ENCODE results near the gene MRFAP1L1.

Gene MRFAP1L1

GRCh38 chr4:6721121-6721520, 11.5 kb upstream of the MRFAP1L1 start:
- no peaks in the 10 kb centered on the region for H3K27me3 ChIP-seq (ENCODE audit: control insufficient read depth, insufficient read depth, low read length)
- no peak overlapping the region for H3K4me3 ChIP-seq (ENCODE audit: low read length)
- peaks cover 3% of the 10 kb centered on the region for H3K4me1 ChIP-seq (ENCODE audit: control insufficient read depth, insufficient read depth, low read length)
- H3K36me3 ChIP-seq (ENCODE audit: control insufficient read depth, insufficient read depth, low read length), result no peaks in the 10 kb centered on the region
- H3K9me3 ChIP-seq (ENCODE audit: control insufficient read depth, low read length), result no peaks in the 10 kb centered on the region
- no peak overlapping the region for H3K9ac ChIP-seq (ENCODE audit: low read length)

- H3K9me3 ChIP-seq (ENCODE audit: control insufficient read depth, low read length), result no peaks in the 10 kb centered on the region
- H3K9ac ChIP-seq (ENCODE audit: low read length), result no peak overlapping the region
- H3K4me1 ChIP-seq (ENCODE audit: control insufficient read depth, insufficient read depth, low read length), result peaks cover 7% of the 10 kb centered on the region
- H3K36me3 ChIP-seq (ENCODE audit: control insufficient read depth, insufficient read depth, low read length), result no peaks in the 10 kb centered on the region
- H3K4me3 ChIP-seq (ENCODE audit: low read length), result no peak overlapping the region
- no peaks in the 10 kb centered on the region for H3K27me3 ChIP-seq (ENCODE audit: control insufficient read depth, insufficient read depth, low read length)
Observed at GRCh38 chr4:6720202-6720699, 10.6 kb upstream of the MRFAP1L1 start.

DNA sequence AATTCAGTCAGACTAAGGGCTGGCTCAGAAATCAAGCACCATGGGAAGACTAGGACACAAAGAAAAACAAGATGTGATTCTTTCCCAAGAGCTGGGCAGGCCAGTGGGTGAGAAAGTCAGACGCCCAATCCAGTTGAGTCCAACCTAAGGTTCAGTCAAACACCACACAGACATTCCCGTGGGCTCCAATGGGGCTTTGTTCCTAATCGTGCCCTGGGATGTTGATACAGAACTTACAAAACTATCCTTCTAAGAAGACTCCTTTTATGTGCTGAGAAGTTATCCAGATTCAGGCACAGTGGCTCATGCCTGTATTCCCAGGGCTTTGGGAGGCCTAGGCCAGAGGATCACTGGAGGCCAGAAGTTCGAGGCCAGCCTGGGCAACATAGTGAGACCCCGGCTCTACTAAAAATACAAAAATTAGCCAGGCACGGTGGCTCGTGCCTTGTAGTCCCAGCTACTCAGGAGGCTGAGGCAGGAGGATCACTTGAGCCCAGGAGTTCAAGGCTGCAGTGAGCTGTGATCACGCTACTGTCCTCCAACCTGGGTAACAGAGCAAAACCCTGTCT, 10.0 kb upstream of the MRFAP1L1 start:
- no peaks in the 10 kb centered on the region for H3K9me3 ChIP-seq (ENCODE audit: control insufficient read depth, low read length)
- no peaks in the 10 kb centered on the region for H3K36me3 ChIP-seq (ENCODE audit: control insufficient read depth, insufficient read depth, low read length)
- H3K9ac ChIP-seq (ENCODE audit: low read length), result no peak overlapping the region
- no peak overlapping the region for H3K4me3 ChIP-seq (ENCODE audit: low read length)
- no peaks in the 10 kb centered on the region for H3K27me3 ChIP-seq (ENCODE audit: control insufficient read depth, insufficient read depth, low read length)
- peaks cover 7% of the 10 kb centered on the region for H3K4me1 ChIP-seq (ENCODE audit: control insufficient read depth, insufficient read depth, low read length)

DNA sequence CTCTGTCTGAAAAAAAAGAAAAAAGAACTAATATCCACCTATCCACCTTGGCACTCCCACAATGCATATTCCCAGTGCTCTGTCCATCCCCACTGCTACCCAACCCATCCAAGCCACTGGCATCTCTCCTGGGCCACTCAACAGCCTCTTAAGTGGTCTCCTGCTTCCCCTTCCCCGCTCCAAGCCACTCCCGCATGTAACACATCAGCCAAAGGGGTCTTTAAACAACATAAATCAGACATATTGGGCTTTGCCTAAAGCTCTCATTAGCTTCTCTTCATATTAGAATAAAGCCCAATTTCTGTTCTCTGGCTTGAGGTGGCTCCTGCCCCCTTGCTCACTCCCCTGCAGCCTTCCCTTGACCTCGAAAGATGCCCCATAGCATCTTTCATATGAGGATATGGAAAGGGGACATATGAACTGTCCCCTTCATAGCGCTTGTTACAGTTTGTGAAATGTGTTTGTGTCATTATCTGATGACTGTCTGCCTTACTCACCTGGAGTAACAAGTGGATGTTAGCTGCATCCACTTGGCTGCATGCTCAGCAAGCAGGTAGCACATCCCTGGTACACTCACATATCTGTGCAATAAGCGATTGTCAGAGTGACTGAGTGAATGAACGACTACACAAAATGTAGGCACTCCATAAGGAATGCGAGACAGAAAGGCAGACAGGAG, 9.4 kb upstream of the MRFAP1L1 start:
- Histone ChIP-seq H3K4me1 (ENCODE audit: control insufficient read depth, insufficient read depth, low read length) (peaks cover 7% of the 10 kb centered on the region), H3K9ac (ENCODE audit: low read length) (no peak overlapping the region), H3K36me3 (ENCODE audit: control insufficient read depth, insufficient read depth, low read length) (no peaks in the 10 kb centered on the region), H3K4me3 (ENCODE audit: low read length) (no peak overlapping the region), H3K9me3 (ENCODE audit: control insufficient read depth, low read length) (no peaks in the 10 kb centered on the region), H3K27me3 (ENCODE audit: control insufficient read depth, insufficient read depth, low read length) (no peaks in the 10 kb centered on the region)

DNA sequence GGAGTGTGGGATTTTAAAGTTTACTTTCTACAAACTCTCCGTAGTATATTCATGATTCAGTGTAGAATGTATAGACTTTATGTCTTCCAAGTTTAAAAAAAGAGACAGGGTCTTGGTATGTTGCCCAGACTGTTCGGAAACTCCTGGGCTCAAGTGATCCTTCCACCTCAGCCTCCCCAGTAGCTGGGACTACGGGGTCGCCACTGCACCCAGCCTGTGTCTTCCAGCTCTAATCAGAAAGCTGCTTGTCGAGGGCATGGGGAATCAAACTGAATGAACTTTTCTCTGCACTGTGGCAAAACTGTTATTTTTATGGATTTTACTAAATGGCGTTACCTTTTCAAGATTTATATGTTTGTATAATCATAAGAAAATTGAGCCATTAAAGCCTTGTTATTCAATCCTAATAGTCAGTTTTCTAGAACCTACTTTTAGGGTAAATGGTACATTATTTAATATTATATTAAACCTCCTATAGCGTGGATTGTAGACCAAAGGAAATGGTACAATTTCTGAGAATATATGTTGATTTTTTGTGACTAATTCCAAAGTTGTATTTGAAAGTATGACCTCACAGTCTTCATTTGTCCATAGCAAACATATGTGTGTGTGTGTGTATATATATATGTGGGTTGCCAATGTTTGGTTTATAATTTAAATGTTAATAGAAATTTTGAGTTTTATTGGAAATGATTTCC, 7.4 kb upstream of the MRFAP1L1 start:
- H3K4me3 ChIP-seq (ENCODE audit: low read length), result peak overlapping the region; percentile 99
- H3K4me1 ChIP-seq (ENCODE audit: control insufficient read depth, insufficient read depth, low read length), result peaks cover 7% of the 10 kb centered on the region
- no peaks in the 10 kb centered on the region for H3K27me3 ChIP-seq (ENCODE audit: control insufficient read depth, insufficient read depth, low read length)
- peak overlapping the region; percentile 87 for H3K9ac ChIP-seq (ENCODE audit: low read length)
- no peaks in the 10 kb centered on the region for H3K9me3 ChIP-seq (ENCODE audit: control insufficient read depth, low read length)
- no peaks in the 10 kb centered on the region for H3K36me3 ChIP-seq (ENCODE audit: control insufficient read depth, insufficient read depth, low read length)

GRCh38 chr4:6716018-6716911, 6.6 kb upstream of the MRFAP1L1 start, which contains the start of gene BLOC1S4:
BLOC1S4 (plus strand) TSS chr4:6716174; CDS start chr4:6716210, 36 bp downstream.
- Histone ChIP-seq H3K9me3 (ENCODE audit: control insufficient read depth, low read length) (no peaks in the 10 kb centered on the region), H3K4me3 (ENCODE audit: low read length) (peak within 1 kb of the TSS; percentile 99), H3K4me1 (ENCODE audit: control insufficient read depth, insufficient read depth, low read length) (peaks cover 7% of the 10 kb centered on the region), H3K27me3 (ENCODE audit: control insufficient read depth, insufficient read depth, low read length) (no peaks in the 10 kb centered on the region), H3K9ac (ENCODE audit: low read length) (peak within 1 kb of the TSS; percentile 87), H3K36me3 (ENCODE audit: control insufficient read depth, insufficient read depth, low read length) (no peaks in the 10 kb centered on the region)

DNA sequence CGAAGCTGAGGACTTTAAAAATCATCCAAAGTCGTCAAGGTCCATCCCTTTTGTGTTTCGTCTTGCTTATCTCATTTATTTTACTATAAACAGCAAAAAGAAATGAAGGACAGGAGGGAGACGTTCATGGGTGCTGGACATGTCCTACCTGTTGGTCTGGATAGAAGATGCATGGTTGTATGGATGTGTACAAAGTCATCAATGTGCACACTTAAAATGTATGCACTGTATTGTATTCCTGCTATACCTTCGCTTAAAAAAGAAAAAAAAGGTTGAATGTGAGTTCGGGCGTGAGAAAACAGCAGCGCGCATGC, 6.0 kb upstream of the MRFAP1L1 start:
- Histone ChIP-seq H3K36me3 (ENCODE audit: control insufficient read depth, insufficient read depth, low read length) (no peaks in the 10 kb centered on the region), H3K4me3 (ENCODE audit: low read length) (peak overlapping the region; percentile 44), H3K9ac (ENCODE audit: low read length) (peak overlapping the region; percentile 63), H3K9me3 (ENCODE audit: control insufficient read depth, low read length) (no peaks in the 10 kb centered on the region), H3K27me3 (ENCODE audit: control insufficient read depth, insufficient read depth, low read length) (no peaks in the 10 kb centered on the region), H3K4me1 (ENCODE audit: control insufficient read depth, insufficient read depth, low read length) (peaks cover 8% of the 10 kb centered on the region)

GRCh38 chr4:6714954-6715353, 5.3 kb upstream of the MRFAP1L1 start:
- no peak overlapping the region for H3K4me3 ChIP-seq (ENCODE audit: low read length)
- peaks cover 12% of the 10 kb centered on the region for H3K4me1 ChIP-seq (ENCODE audit: control insufficient read depth, insufficient read depth, low read length)
- H3K9me3 ChIP-seq (ENCODE audit: control insufficient read depth, low read length), result no peaks in the 10 kb centered on the region
- H3K9ac ChIP-seq (ENCODE audit: low read length), result no peak overlapping the region
- H3K36me3 ChIP-seq (ENCODE audit: control insufficient read depth, insufficient read depth, low read length), result no peaks in the 10 kb centered on the region
- no peaks in the 10 kb centered on the region for H3K27me3 ChIP-seq (ENCODE audit: control insufficient read depth, insufficient read depth, low read length)

GRCh38 chr4:6710996-6711395, 1.3 kb upstream of the MRFAP1L1 start:
- H3K36me3 ChIP-seq (ENCODE audit: control insufficient read depth, insufficient read depth, low read length), result no peaks in the 10 kb centered on the region
- H3K4me3 ChIP-seq (ENCODE audit: low read length), result no peak overlapping the region
- no peaks in the 10 kb centered on the region for H3K27me3 ChIP-seq (ENCODE audit: control insufficient read depth, insufficient read depth, low read length)
- H3K4me1 ChIP-seq (ENCODE audit: control insufficient read depth, insufficient read depth, low read length), result peaks cover 33% of the 10 kb centered on the region
- no peaks in the 10 kb centered on the region for H3K9me3 ChIP-seq (ENCODE audit: control insufficient read depth, low read length)
- H3K9ac ChIP-seq (ENCODE audit: low read length), result no peak overlapping the region

DNA sequence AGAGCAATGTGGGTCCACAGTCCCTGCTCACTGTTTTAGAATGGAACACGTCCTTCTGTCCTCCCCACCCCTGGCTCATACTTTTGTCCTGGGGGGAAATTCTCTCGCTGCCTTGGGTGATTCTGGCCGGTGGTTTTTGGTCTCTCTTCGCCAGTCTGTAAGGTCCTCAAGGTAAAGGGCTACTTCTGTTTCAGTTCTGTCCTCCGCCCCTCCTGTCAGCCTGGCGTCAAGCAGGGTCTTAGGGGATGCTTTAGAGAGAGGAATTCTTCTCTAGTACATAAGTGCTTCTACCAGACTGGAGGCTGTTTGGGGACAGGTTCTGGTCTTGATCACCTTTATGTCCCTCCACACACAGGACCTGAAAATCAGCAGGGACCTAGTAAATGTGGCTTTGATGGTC, 617 bp upstream of the MRFAP1L1 start:
- Histone ChIP-seq H3K4me3 (ENCODE audit: low read length) (peak overlapping the region; percentile 89), H3K9ac (ENCODE audit: low read length) (peak overlapping the region; percentile 69), H3K4me1 (ENCODE audit: control insufficient read depth, insufficient read depth, low read length) (peaks cover 29% of the 10 kb centered on the region), H3K36me3 (ENCODE audit: control insufficient read depth, insufficient read depth, low read length) (no peaks in the 10 kb centered on the region), H3K27me3 (ENCODE audit: control insufficient read depth, insufficient read depth, low read length) (no peaks in the 10 kb centered on the region), H3K9me3 (ENCODE audit: control insufficient read depth, low read length) (no peaks in the 10 kb centered on the region)

- H3K36me3 ChIP-seq (ENCODE audit: control insufficient read depth, insufficient read depth, low read length), result no peaks in the 10 kb centered on the region
- no peaks in the 10 kb centered on the region for H3K27me3 ChIP-seq (ENCODE audit: control insufficient read depth, insufficient read depth, low read length)
- no peak overlapping the region for H3K9ac ChIP-seq (ENCODE audit: low read length)
- no peak overlapping the region for H3K4me3 ChIP-seq (ENCODE audit: low read length)
- peaks cover 29% of the 10 kb centered on the region for H3K4me1 ChIP-seq (ENCODE audit: control insufficient read depth, insufficient read depth, low read length)
- no peaks in the 10 kb centered on the region for H3K9me3 ChIP-seq (ENCODE audit: control insufficient read depth, low read length)
Observed at GRCh38 chr4:6706173-6706572, 3.5 kb downstream of the MRFAP1L1 start.

Data from mucosa of stomach (tissue), 1 donor.